Endothelial cell of umbilical vein (primary cell): ENCODE results near the gene GPNMB. TPM values are rescaled to one million over a fixed set of nuclear protein-coding genes. Genes with fewer than 3 reads are reported as not detected.

Experiments
- BruUV-seq: library from RNA; stranded (reverse); fragments of 400-500 nt; replicated peaks from 2 replicates; lab custom pipeline; 2021; lab: Mats Ljungman, UMichigan
- CTCF ChIA-PET: fragments of 300-600, 350-600 bp; sonication (Branson Sonifier 250); formaldehyde crosslinking; loops from one replicate; lab custom pipeline; 2021; ENCODE audit warnings: antibody characterized with exemption, inconsistent platforms; lab: Charles Lee
- POLR2A ChIA-PET: fragments of 300-600, 350-600 bp; sonication (Branson Sonifier 250); formaldehyde crosslinking; loops from one replicate; lab custom pipeline; 2021; ENCODE audit warnings: antibody characterized with exemption, inconsistent platforms; lab: Charles Lee
- DNase-seq: peaks from one replicate; pipeline ENCODE4 v3.0.0-alpha.2; 2011; ENCODE audit warnings: low read depth, low spot score
- FAIRE-seq: peaks from 2 replicates; lab custom pipeline; 2011; peaks lifted over from hg19 to GRCh38; lab: Jason Lieb, UNC
- H2AFZ ChIP-seq: 2 replicates; pipeline ENCODE4 v1.6.0; 2012; ENCODE audit warnings: low read depth, low read length, control low read depth, inconsistent platforms
- H3K27ac ChIP-seq: 2 replicates; pipeline ENCODE4 v1.5.1; 2011; ENCODE audit warnings: low read depth, mild to moderate bottlenecking, control low read depth, low read length, moderate library complexity; ENCODE audit not compliant: insufficient read depth
- H3K27me3 ChIP-seq, 2 experiments: 2 replicates each; pipeline versions ENCODE4 v1.6.0 to v1.6.1; 2011; ENCODE audit warnings: low read length in 2 of 2, mixed read lengths in 1 of 2; ENCODE audit not compliant: control insufficient read depth in 2 of 2, insufficient read depth in 2 of 2
- H3K36me3 ChIP-seq, 2 experiments: 2 replicates in 1 of 2; 3 replicates in 1 of 2; pipeline ENCODE4 v1.5.1; 2011; ENCODE audit warnings: low read length in 2 of 2, mild to moderate bottlenecking in 1 of 2, moderate library complexity in 1 of 2; ENCODE audit not compliant: control insufficient read depth in 2 of 2, insufficient read depth in 2 of 2; ENCODE audit errors: extremely low read depth in 1 of 2
- H3K4me1 ChIP-seq: 3 replicates; pipeline ENCODE4 v1.5.1; 2011; ENCODE audit warnings: mild to moderate bottlenecking, low read length; ENCODE audit not compliant: control insufficient read depth, insufficient read depth; ENCODE audit errors: extremely low read depth
- H3K4me2 ChIP-seq: 2 replicates; pipeline ENCODE4 v1.6.1; 2011; ENCODE audit warnings: low read length, control low read depth, mixed read lengths; ENCODE audit not compliant: insufficient read depth
- H3K4me3 ChIP-seq, 3 experiments: fragments of 200-600 bp in 1 of 3; sonication (generic), shearing (Covaris generic) in 1 of 3; replicated peaks in 1 of 3; 2 replicates each; pipeline ENCODE4 v1.5.1; 2011 to 2016; ENCODE audit warnings: control low read depth in 3 of 3, low read length in 3 of 3, mild to moderate bottlenecking in 2 of 3, inconsistent platforms in 1 of 3, low read depth in 1 of 3, moderate library complexity in 1 of 3; ENCODE audit not compliant: insufficient read depth in 1 of 3
- H3K79me2 ChIP-seq: 2 replicates; pipeline ENCODE4 v1.6.0; 2012; ENCODE audit warnings: low read length, inconsistent platforms; ENCODE audit not compliant: control insufficient read depth, insufficient read depth
- H3K9ac ChIP-seq: replicated peaks from 2 replicates; pipeline ENCODE3; 2011; ENCODE audit warnings: low read length, control low read depth; ENCODE audit not compliant: insufficient read depth; ENCODE audit errors: extremely low read depth
- H3K9me1 ChIP-seq: replicated peaks from 3 replicates; pipeline ENCODE4 v1.6.0; 2011; ENCODE audit warnings: mild to moderate bottlenecking, low read length; ENCODE audit not compliant: control insufficient read depth, insufficient read depth; ENCODE audit errors: extremely low read depth
- H3K9me3 ChIP-seq: replicated peaks from 2 replicates; pipeline ENCODE4 v1.5.1; 2012; ENCODE audit warnings: low read length, inconsistent platforms; ENCODE audit not compliant: control insufficient read depth, insufficient read depth
- H4K20me1 ChIP-seq: replicated peaks from 2 replicates; pipeline ENCODE3; 2011; ENCODE audit warnings: mild to moderate bottlenecking, low read length; ENCODE audit not compliant: control insufficient read depth, insufficient read depth; ENCODE audit errors: extremely low read depth
- CTCF ChIP-seq, 2 donors: IDR thresholded peaks; 1 replicate in 1 of 2; 2 replicates in 1 of 2; pipeline ENCODE4 v1.5.1; 2011; ENCODE audit warnings: low read length in 2 of 2, mild to moderate bottlenecking in 2 of 2, moderate library complexity in 2 of 2, control low read depth in 1 of 2, inconsistent platforms in 1 of 2, low read depth in 1 of 2; ENCODE audit not compliant: insufficient read depth in 1 of 2; ENCODE audit errors: extremely low read depth in 1 of 2
- EZH2 ChIP-seq: IDR thresholded peaks from 2 replicates; pipeline ENCODE4 v1.6.1; 2012; ENCODE audit warnings: borderline replicate concordance, low read depth, mild to moderate bottlenecking, moderate library complexity, low read length, inconsistent platforms; ENCODE audit not compliant: severe bottlenecking
- FOS ChIP-seq: IDR thresholded peaks from 2 replicates; pipeline ENCODE4 v1.6.1; 2011; ENCODE audit warnings: mild to moderate bottlenecking, low read length, moderate library complexity, borderline replicate concordance; ENCODE audit not compliant: insufficient read depth
- GATA2 ChIP-seq: IDR thresholded peaks from 2 replicates; pipeline ENCODE4 v1.7.0; 2011; ENCODE audit warnings: low read depth, mild to moderate bottlenecking, moderate library complexity, mixed read lengths, low read length; ENCODE audit not compliant: insufficient read length, insufficient read depth
- JUN ChIP-seq: IDR thresholded peaks from 2 replicates; pipeline ENCODE4 v1.6.1; 2011; ENCODE audit warnings: borderline replicate concordance, low read depth; ENCODE audit not compliant: insufficient read length, insufficient read depth
- MAX ChIP-seq: IDR thresholded peaks from 2 replicates; pipeline ENCODE4 v1.6.1; 2011; ENCODE audit not compliant: insufficient read depth, insufficient read length
- MYC ChIP-seq: IDR thresholded peaks from one replicate; pipeline ENCODE4 v1.6.1; 2011; ENCODE audit warnings: mild to moderate bottlenecking, low read depth, low read length
- POLR2A ChIP-seq: IDR thresholded peaks from 2 replicates; pipeline ENCODE4 v1.6.1; 2012; ENCODE audit warnings: low read depth, mild to moderate bottlenecking, control low read depth, low read length
- POLR2AphosphoS5 ChIP-seq: IDR thresholded peaks from 2 replicates; pipeline ENCODE4 v1.6.1; 2012; ENCODE audit warnings: low read depth, mild to moderate bottlenecking, control low read depth, low read length, moderate library complexity; ENCODE audit not compliant: insufficient read depth
- dilution Hi-C: fragments of 300-500 bp; cut with MboI; formaldehyde crosslinking; loops from one replicate; pipeline ENCODE4 v1.15.0; 2019; ENCODE audit warnings: low sequenced_read_pairs; ENCODE audit not compliant: extremely low pct_ligation_motif_present
- intact Hi-C: fragments of 100-400 bp; cut with micrococcal nuclease; formaldehyde crosslinking; loops from one replicate; pipeline ENCODE4 v1.10.0; 2022
- polyA plus RNA-seq, 4 experiments: library from polyadenylated mRNA; depleted of rRNA in 3 of 4; stranded (reverse) in 3 of 4; unstranded in 1 of 4; fragments of >200 nt; gene quantifications; 2 replicates each; pipeline versions ENCODE4 v1.2.1 to v1.2.3, GENCODE V29; 2011 to 2012; ENCODE audit warnings: missing spikeins in 1 of 4
- total RNA-seq: library from RNA; stranded (reverse); gene quantifications from 2 replicates; pipeline ENCODE4 v1.2.3, GENCODE V29; 2021

Gene GPNMB
- total and polyA plus RNA-seq, 2 donors (not counting 3 experiments of a cell fraction or from before 2014, with no cell fraction given) = 0.29 to 0.33 TPM

GRCh38 chr7:23211589-23211988, 35.0 kb upstream of the GPNMB start:
- no TSS peak for BruUV-seq
- ChIA-PET POLR2A (no interaction called here), CTCF (no interaction called here)
- H3K4me1 ChIP-seq = no peaks in the 10 kb centered on the region
- DNase-seq (no peak), FAIRE-seq (no peak)
- H3K9me1 ChIP-seq = no peaks in the 10 kb centered on the region
- dilution Hi-C loops = no loop called here
- H3K4me2 ChIP-seq = no peak overlapping the region
- H3K27me3 ChIP-seq = peaks cover 4 to 5% of the 10 kb centered on the region in 2 experiments
- H3K79me2 ChIP-seq = no peaks in the 10 kb centered on the region
- no peak overlapping the region for H3K4me3 ChIP-seq
- intact Hi-C loops = no loop called here
- no peaks in the 10 kb centered on the region for H3K9me3 ChIP-seq
- H2AFZ ChIP-seq = no peak overlapping the region
- H4K20me1 ChIP-seq = no peaks in the 10 kb centered on the region
- H3K9ac ChIP-seq = no peak overlapping the region
- H3K36me3 ChIP-seq = no peaks in the 10 kb centered on the region
- no peak overlapping the region for H3K27ac ChIP-seq
- TF ChIP-seq POLR2A (no peak), JUN (no peak), MYC (no peak), FOS (no peak), CTCF (IDR thresholded peaks at IDR 0.05; ENCODE audit: extremely low read depth in 1 of 2, insufficient read depth in 1 of 2, low read depth in 1 of 2, low read length in 2 of 2) (no peak), GATA2 (no peak), EZH2 (no peak), POLR2AphosphoS5 (no peak), MAX (no peak)
